Mesothelial cell of epicardium (in vitro differentiated cells): ENCODE results near the gene ANKDD1B. TPM values are rescaled to one million over a fixed set of nuclear protein-coding genes. Genes with fewer than 3 reads are reported as not detected.

ENCODE experiments used
- DNase-seq, 2 experiments: peaks; one replicate each; pipeline ENCODE4 v3.0.0; 2021; ENCODE audit warnings: low spot score in 2 of 2; ENCODE audit not compliant: unreplicated experiment in 2 of 2
- H3K27ac Mint-ChIP-seq: 2 replicates; pipeline ENCODE4 v1.8.0; 2021; ENCODE audit warnings: mixed read lengths
- H3K27me3 Mint-ChIP-seq: 2 replicates; pipeline ENCODE4 v1.8.0; 2021; ENCODE audit warnings: low read depth, mixed read lengths
- H3K36me3 Mint-ChIP-seq: 2 replicates; pipeline ENCODE4 v1.8.0; 2021; ENCODE audit warnings: mixed read lengths
- H3K4me1 Mint-ChIP-seq: 2 replicates; pipeline ENCODE4 v1.8.0; 2021; ENCODE audit warnings: mixed read lengths
- H3K4me3 Mint-ChIP-seq: 2 replicates; pipeline ENCODE4 v1.8.0; 2021; ENCODE audit warnings: mild to moderate bottlenecking, moderate library complexity, mixed read lengths
- H3K9me3 Mint-ChIP-seq: 2 replicates; pipeline ENCODE4 v1.8.0; 2021; ENCODE audit warnings: mixed read lengths
- CTCF ChIP-seq: fragments of 200-600 bp; sonication (generic); IDR thresholded peaks from one replicate; pipeline ENCODE4 v1.5.0; 2021; ENCODE audit warnings: antibody characterized with exemption; ENCODE audit not compliant: unreplicated experiment
- total RNA-seq: library from RNA; stranded (reverse); gene quantifications from 3 replicates; pipeline ENCODE4 v1.2.1, GENCODE V29; 2021

ANKDD1B gene
- total RNA-seq, 1 donor from 2014 or later = 1.1 TPM

DNA sequence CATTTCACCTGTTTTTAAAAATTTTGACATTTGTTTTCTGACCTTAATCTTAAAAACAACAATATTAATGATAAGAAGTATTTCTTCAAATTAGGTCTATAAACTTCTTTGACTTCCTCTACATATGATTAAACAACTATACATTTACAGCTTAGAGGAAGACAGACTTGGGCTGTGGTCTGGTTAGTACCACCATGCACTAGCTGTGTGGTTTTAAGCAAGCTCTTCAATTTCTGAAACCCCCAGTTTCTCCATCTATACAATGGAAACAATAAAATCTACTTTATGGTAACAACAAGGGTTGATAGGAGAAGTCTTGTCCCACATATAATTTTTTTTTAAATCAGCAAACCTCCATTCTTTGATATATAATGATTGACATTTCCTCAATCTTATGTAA, 15.7 kb downstream of the ANKDD1B start:
- no peaks in the 10 kb centered on the region for H3K36me3 Mint-ChIP-seq
- peaks cover 15% of the 10 kb centered on the region for H3K4me1 Mint-ChIP-seq
- no peak overlapping the region for H3K27ac Mint-ChIP-seq
- DNase-seq = no peak
- H3K9me3 Mint-ChIP-seq = no peaks in the 10 kb centered on the region
- no peaks in the 10 kb centered on the region for H3K27me3 Mint-ChIP-seq
- H3K4me3 Mint-ChIP-seq = no peak overlapping the region
- no peak for TF ChIP-seq CTCF

- no peak for TF ChIP-seq CTCF
- Mint-ChIP-seq H3K27ac (no peak overlapping the region), H3K9me3 (no peaks in the 10 kb centered on the region), H3K4me1 (peaks cover 12% of the 10 kb centered on the region), H3K36me3 (no peaks in the 10 kb centered on the region), H3K27me3 (no peaks in the 10 kb centered on the region), H3K4me3 (no peak overlapping the region)
- no peak for DNase-seq
Measured at GRCh38 chr5:75627801-75628200, 16.5 kb downstream of the ANKDD1B start.

DNA sequence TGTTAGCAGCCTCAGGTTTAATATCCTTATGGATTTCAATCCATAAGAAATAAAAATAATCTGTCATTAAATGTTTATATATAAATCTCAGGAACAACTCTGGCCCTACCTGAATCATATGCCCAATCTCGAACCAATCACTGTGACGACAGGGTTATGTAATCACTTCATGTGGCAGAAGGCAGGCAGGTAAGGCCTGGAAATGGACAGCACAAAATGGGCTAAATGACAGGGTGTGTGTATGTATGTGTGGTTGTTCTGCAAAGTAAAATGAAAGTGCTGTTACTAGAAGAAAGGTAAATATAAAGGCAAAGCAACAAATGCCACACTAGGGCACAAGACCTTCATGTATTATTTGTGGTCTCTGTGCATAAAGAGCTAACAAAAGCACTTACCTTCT, 19.6 kb downstream of the ANKDD1B start:
- no peaks in the 10 kb centered on the region for H3K27me3 Mint-ChIP-seq
- TF ChIP-seq CTCF = no peak
- no peak for DNase-seq

GRCh38 chr5:75632321-75632720, 21.1 kb downstream of the ANKDD1B start:
- no peak for TF ChIP-seq CTCF
- no peaks in the 10 kb centered on the region for H3K27me3 Mint-ChIP-seq
- no peak for DNase-seq
- H3K4me3 Mint-ChIP-seq = no peak overlapping the region
- H3K9me3 Mint-ChIP-seq = peaks cover 12% of the 10 kb centered on the region
- peaks cover 3% of the 10 kb centered on the region for H3K4me1 Mint-ChIP-seq
- no peak overlapping the region for H3K27ac Mint-ChIP-seq
- no peaks in the 10 kb centered on the region for H3K36me3 Mint-ChIP-seq

More for the DNA sequence above, 19.6 kb downstream of the ANKDD1B start:
- Mint-ChIP-seq H3K27ac (no peak overlapping the region), H3K36me3 (no peaks in the 10 kb centered on the region), H3K4me3 (no peak overlapping the region), H3K4me1 (peaks cover 3% of the 10 kb centered on the region), H3K9me3 (peaks cover 12% of the 10 kb centered on the region)

DNA sequence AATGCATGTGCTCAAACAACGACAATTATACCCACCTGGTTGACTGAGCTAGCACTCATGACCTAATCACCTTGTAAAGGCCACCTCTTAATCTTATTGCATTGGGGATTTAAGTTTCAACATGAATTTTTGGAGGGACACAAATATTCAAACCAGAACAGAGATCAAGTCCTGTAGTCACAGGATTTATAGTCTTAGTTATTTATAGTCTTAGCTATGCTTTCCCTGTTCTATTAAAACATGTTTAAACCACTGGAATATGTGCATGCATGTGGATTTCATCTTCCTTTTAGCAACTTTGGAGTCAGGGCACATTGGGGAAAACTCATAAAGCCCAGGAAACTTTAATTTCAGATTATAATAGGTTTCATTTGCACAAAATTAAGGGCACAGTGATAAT, 26.7 kb downstream of the ANKDD1B start:
- Mint-ChIP-seq H3K4me3 (no peak overlapping the region), H3K36me3 (peaks cover 2% of the 10 kb centered on the region), H3K27me3 (no peaks in the 10 kb centered on the region), H3K4me1 (peaks cover 2% of the 10 kb centered on the region), H3K9me3 (peaks cover 16% of the 10 kb centered on the region), H3K27ac (no peak overlapping the region)
- no peak for DNase-seq
- no peak for TF ChIP-seq CTCF
